HEK293T (cell line): ENCODE data around the gene ASXL1.

Experiments used
- BHLHE40 ChIP-seq: fragments of 450-650 bp; IDR thresholded peaks from 2 replicates; pipeline ENCODE4 v1.6.1; 2016; ENCODE audit warnings: mild to moderate bottlenecking, moderate library complexity, borderline replicate concordance
- CTBP1 ChIP-seq: fragments of 450-650 bp; IDR thresholded peaks from 2 replicates; pipeline ENCODE4 v1.6.1; 2016; ENCODE audit warnings: borderline replicate concordance
- ELF4 ChIP-seq: fragments of 450-650 bp; IDR thresholded peaks from 2 replicates; pipeline ENCODE4 v1.6.1; 2017; ENCODE audit warnings: antibody characterized with exemption
- FOXA1 ChIP-seq: fragments of 450-650 bp; IDR thresholded peaks from 2 replicates; pipeline ENCODE4 v1.6.1; 2016; ENCODE audit warnings: mild to moderate bottlenecking
- FOXM1 ChIP-seq: fragments of 450-650 bp; IDR thresholded peaks from 2 replicates; pipeline ENCODE4 v1.6.1; 2017; ENCODE audit warnings: mild to moderate bottlenecking, borderline replicate concordance
- L3MBTL2 ChIP-seq: fragments of 450-650 bp; conservative IDR thresholded peaks from 2 replicates; pipeline ENCODE4 v1.6.1; 2016; ENCODE audit warnings: mild to moderate bottlenecking
- LEF1 ChIP-seq: fragments of 450-650 bp; IDR thresholded peaks from 2 replicates; pipeline ENCODE4 v1.6.1; 2017; ENCODE audit warnings: mild to moderate bottlenecking, borderline replicate concordance
- NFRKB ChIP-seq: fragments of 450-650 bp; IDR thresholded peaks from 2 replicates; pipeline ENCODE4 v1.6.1; 2016; ENCODE audit warnings: mild to moderate bottlenecking, moderate library complexity
- SP1 ChIP-seq: fragments of 450-650 bp; IDR thresholded peaks from 2 replicates; pipeline ENCODE4 v1.6.1; 2017
- SUZ12 ChIP-seq: fragments of 450-650 bp; IDR thresholded peaks from 2 replicates; pipeline ENCODE4 v1.6.1; 2016; ENCODE audit warnings: mild to moderate bottlenecking
- TARDBP ChIP-seq: fragments of 450-650 bp; IDR thresholded peaks from 2 replicates; pipeline ENCODE4 v1.6.1; 2016
- TF ChIP-seq, protein P1 (sequence below): fragments of 450-650 bp; IDR thresholded peaks from 2 replicates; pipeline ENCODE4 v1.6.1; 2016

DNA sequence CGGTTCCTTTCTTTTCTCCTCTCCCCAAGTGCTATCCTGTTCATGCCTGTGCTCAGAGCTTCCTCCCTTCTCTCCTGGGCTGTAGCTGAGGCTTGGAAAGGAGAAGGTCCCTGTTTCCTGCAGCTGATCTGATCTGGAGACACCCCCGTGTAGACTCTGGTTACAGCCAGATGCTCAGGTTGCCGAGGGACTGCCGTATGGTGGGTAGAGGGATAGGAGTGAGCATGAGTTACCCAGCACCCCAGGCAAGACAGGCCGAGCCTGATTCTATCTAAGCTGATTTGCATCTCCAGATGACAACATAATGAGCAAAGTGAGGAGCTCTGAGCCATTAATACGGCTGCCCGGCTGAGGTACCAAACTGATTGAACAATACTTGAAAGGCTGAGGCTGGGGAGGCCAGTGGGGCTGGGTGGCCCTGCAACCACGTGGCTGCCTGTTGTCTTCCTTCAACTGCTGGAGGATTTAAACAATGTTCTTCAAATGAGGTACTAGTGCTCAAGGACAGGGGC, 91.8 kb downstream of the ASXL1 start:
- TF ChIP-seq BHLHE40 (no peak), SUZ12 (no peak), FOXM1 (no peak), LEF1 (no peak), TARDBP (no peak), CTBP1 (no peak), SP1 (no peak), NFRKB (no peak), ELF4 (no peak), FOXA1 (no peak), L3MBTL2 (no peak)
- TF ChIP-seq, protein P1, sequence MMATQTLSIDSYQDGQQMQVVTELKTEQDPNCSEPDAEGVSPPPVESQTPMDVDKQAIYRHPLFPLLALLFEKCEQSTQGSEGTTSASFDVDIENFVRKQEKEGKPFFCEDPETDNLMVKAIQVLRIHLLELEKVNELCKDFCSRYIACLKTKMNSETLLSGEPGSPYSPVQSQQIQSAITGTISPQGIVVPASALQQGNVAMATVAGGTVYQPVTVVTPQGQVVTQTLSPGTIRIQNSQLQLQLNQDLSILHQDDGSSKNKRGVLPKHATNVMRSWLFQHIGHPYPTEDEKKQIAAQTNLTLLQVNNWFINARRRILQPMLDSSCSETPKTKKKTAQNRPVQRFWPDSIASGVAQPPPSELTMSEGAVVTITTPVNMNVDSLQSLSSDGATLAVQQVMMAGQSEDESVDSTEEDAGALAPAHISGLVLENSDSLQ: no peak
